ENCODE results near the gene CTR9.
A peak's percentile ranks its signal among the peaks of the same experiment; 100 is the strongest.

Gene CTR9

GRCh38 chr11:10750838-10751580 lies at the start of gene CTR9:
TSS of gene CTR9 (plus strand) at chr11:10751246. CDS start at chr11:10751413, 167 bp downstream.
- peak; percentile 92 for DNase-seq (ENCODE audit: low spot score)

- no peak for DNase-seq (ENCODE audit: low spot score)
Measured at GRCh38 chr11:10701982-10702381, 49.1 kb upstream of the CTR9 start.

GRCh38 chr11:10708131-10708530 lies 42.9 kb upstream of the CTR9 start:
- no peak for DNase-seq (ENCODE audit: low spot score)

GRCh38 chr11:10709299-10710086 lies 41.6 kb upstream of the CTR9 start:
- DNase-seq (ENCODE audit: low spot score): no peak

GRCh38 chr11:10715571-10715970 lies 35.5 kb upstream of the CTR9 start:
- no peak for DNase-seq (ENCODE audit: low spot score)

- no peak for DNase-seq (ENCODE audit: low spot score)
Measured at GRCh38 chr11:10716122-10716521, 34.9 kb upstream of the CTR9 start.

GRCh38 chr11:10716543-10717259 lies 34.3 kb upstream of the CTR9 start:
- DNase-seq (ENCODE audit: low spot score): no peak

- no peak for DNase-seq (ENCODE audit: low spot score)
Measured at GRCh38 chr11:10719616-10720015, 31.4 kb upstream of the CTR9 start.

GRCh38 chr11:10720881-10721376 lies 30.1 kb upstream of the CTR9 start:
- DNase-seq (ENCODE audit: low spot score): no peak

GRCh38 chr11:10722307-10722706 lies 28.7 kb upstream of the CTR9 start:
- no peak for DNase-seq (ENCODE audit: low spot score)

- no peak for DNase-seq (ENCODE audit: low spot score)
Measured at GRCh38 chr11:10725114-10725906, 25.7 kb upstream of the CTR9 start.

- no peak for DNase-seq (ENCODE audit: low spot score)
Measured at GRCh38 chr11:10725907-10726253, 25.2 kb upstream of the CTR9 start.

- DNase-seq (ENCODE audit: low spot score): no peak
Measured at GRCh38 chr11:10727146-10727851, 23.7 kb upstream of the CTR9 start.

- no peak for DNase-seq (ENCODE audit: low spot score)
Measured at GRCh38 chr11:10728154-10728553, 22.9 kb upstream of the CTR9 start.

GRCh38 chr11:10728789-10729472 lies 22.1 kb upstream of the CTR9 start:
- DNase-seq (ENCODE audit: low spot score): peak; percentile 77

- DNase-seq (ENCODE audit: low spot score): no peak
Measured at GRCh38 chr11:10730151-10730550, 20.9 kb upstream of the CTR9 start.

- no peak for DNase-seq (ENCODE audit: low spot score)
Measured at GRCh38 chr11:10731064-10731680, 19.9 kb upstream of the CTR9 start.

- peak; percentile 94 for DNase-seq (ENCODE audit: low spot score)
Measured at GRCh38 chr11:10735481-10736475, 15.3 kb upstream of the CTR9 start.

Data from D341Med (cell line).